ENCODE results near the gene AIFM3. TPM values are rescaled to one million over a fixed set of nuclear protein-coding genes. Genes with fewer than 3 reads are reported as not detected.

Gene AIFM3
- total and polyA plus RNA-seq, 7 donors: 0.25 to 0.77 (median 0.53) TPM

DNA sequence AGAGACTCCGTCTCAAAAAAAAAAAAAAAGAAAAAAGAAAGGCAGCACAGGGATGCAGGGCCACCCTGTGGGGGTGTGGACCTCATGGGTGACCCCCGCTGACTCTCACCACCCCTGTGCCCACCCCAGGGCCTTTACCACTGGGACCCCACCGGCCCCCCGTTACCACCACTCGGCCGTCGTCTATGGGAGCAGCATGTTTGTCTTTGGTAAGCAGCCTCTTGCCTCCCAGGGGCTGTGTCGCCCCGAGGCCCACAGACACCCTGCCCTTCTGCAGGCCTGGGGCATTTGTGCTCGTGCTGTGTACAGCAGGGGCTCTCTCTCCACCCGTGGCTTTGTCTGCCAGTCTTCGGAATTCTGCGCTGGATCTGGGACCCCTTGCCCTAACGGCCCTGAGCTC is 20.3 kb downstream of the AIFM3 start:
- Histone ChIP-seq H3K9me3 (no peaks in the 10 kb centered on the region), H3K27me3 (ENCODE audit: insufficient read depth in 3 of 3, low read length in 2 of 3) (no peaks in the 10 kb centered on the region), H3K4me3 (no peak overlapping the region), H3K4me1 (peaks cover 7% of the 10 kb centered on the region), H3K36me3 (ENCODE audit: insufficient read depth in 1 of 2, low read depth in 1 of 2) (peaks cover 3 to 81% of the 10 kb centered on the region in 2 donors), H3K27ac (no peak overlapping the region)
- intact Hi-C loops (cut with DNase I): loop anchor here (5.0 to 10.0 kb wide), 3 partner anchors 50 to 103 kb away; no protein-coding TSS in a partner anchor
- no peak for DNase-seq
- TF ChIP-seq, protein P1, sequence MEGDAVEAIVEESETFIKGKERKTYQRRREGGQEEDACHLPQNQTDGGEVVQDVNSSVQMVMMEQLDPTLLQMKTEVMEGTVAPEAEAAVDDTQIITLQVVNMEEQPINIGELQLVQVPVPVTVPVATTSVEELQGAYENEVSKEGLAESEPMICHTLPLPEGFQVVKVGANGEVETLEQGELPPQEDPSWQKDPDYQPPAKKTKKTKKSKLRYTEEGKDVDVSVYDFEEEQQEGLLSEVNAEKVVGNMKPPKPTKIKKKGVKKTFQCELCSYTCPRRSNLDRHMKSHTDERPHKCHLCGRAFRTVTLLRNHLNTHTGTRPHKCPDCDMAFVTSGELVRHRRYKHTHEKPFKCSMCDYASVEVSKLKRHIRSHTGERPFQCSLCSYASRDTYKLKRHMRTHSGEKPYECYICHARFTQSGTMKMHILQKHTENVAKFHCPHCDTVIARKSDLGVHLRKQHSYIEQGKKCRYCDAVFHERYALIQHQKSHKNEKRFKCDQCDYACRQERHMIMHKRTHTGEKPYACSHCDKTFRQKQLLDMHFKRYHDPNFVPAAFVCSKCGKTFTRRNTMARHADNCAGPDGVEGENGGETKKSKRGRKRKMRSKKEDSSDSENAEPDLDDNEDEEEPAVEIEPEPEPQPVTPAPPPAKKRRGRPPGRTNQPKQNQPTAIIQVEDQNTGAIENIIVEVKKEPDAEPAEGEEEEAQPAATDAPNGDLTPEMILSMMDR (IDR thresholded peaks at IDR 0.05): no peak
- no peak for ATAC-seq
- 82 to 91% (median 88%) methylated on average over 13 to 14 of the region's 14 CpGs for WGBS, 3 donors

DNA sequence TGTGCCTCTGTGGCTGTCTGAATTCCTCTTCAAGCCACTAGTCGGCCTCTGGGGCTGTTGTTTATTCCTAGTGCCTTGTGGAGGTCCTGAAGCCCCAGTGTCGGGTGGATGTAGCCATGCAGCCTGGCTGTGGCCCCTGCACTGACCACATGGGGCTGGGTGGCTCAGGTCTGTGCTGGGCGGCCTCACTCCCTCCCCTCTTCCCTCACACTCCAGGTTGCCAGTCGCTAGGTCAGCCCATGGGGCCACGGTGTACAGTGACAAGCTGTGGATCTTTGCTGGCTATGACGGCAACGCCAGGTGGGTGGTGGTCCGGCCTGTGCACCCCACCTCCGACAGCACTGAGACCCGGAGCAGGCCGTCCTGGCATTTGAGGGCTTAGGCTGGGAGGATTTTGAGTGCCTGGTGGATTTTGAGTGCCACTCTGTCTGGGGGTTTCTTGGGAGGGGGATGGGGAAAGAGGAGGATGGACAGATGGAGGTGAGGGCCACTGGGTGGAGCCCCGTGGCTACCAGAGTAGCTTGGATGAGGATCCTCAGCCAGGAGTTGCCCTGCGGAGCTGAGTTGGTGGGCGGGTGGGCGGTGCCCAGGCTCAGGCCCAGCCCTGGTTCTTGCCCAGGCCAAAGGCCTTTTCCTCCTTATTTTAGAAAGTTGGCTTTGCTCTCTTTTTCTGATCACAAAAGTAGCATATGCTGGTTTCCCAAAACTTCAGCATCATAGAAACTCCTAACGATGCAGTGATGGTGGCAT is 21.7 kb downstream of the AIFM3 start:
- Histone ChIP-seq H3K4me1 (no peaks in the 10 kb centered on the region), H3K9me3 (no peaks in the 10 kb centered on the region), H3K27ac (no peak overlapping the region), H3K27me3 (ENCODE audit: insufficient read depth in 3 of 3, low read length in 2 of 3) (no peaks in the 10 kb centered on the region), H3K4me3 (no peak overlapping the region), H3K36me3 (ENCODE audit: insufficient read depth in 1 of 2, low read depth in 1 of 2) (peaks cover 3 to 88% of the 10 kb centered on the region in 2 donors)
- intact Hi-C loops (cut with DNase I): loop anchor here (5.0 to 10.0 kb wide), 3 partner anchors 51 to 104 kb away; no protein-coding TSS in a partner anchor
- ATAC-seq: no peak
- DNase-seq: no peak
- WGBS, 3 donors: 85 to 91% (median 86%) methylated on average over 16 of the region's 16 CpGs
- TF ChIP-seq, protein P1 (IDR thresholded peaks at IDR 0.05): no peak

DNA sequence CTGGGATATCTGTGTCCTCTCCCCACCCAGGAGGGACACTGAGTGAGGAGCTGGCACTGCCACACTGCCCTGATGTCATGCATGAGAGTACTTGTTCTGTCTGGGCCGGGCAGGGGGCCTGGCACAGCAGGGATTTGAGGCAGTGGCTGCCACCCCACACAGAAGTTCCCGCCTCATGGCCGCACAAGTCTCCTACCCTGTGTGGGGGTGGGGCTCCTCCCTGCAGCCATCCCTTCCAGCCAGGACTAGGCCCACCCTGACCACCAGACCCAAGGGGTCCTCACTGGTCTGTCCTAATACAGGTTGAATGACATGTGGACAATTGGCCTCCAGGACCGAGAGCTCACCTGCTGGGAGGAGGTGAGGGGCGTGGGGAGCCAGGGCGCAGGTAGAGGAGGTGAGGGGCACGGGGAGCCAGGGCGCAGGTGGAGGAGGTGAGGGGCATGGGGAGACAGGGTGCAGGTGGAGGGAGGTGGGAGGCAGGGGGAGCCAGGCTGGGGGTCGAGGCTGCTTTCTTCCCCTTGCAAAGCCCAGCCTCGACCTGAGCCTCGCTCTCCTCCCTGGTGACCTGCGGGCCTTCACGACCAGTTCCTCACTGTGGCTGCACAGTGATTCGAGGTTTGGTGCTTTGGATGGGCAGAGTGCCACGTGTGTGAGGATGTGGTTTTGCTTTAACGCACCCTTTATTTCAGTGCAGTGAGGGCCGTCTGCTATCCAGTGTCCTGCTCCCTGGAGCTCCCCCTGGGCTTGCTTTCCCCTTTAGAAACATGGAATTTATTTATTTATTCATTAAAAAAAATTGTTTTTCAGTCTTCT is 22.5 kb downstream of the AIFM3 start:
- no peak overlapping the region for H3K27ac ChIP-seq
- H3K9me3 ChIP-seq: no peaks in the 10 kb centered on the region
- no peak overlapping the region for H3K4me3 ChIP-seq
- DNase-seq (no peak), ATAC-seq (no peak)
- H3K36me3 ChIP-seq (ENCODE audit: insufficient read depth in 1 of 2, low read depth in 1 of 2): peaks cover 3 to 89% of the 10 kb centered on the region in 2 donors
- no peaks in the 10 kb centered on the region for H3K4me1 ChIP-seq
- intact Hi-C loops (cut with DNase I): loop anchor here (5.0 to 10.0 kb wide), 4 partner anchors 52 to 105 kb away; no protein-coding TSS in a partner anchor
- TF ChIP-seq, protein P1 (IDR thresholded peaks at IDR 0.05): no peak
- no peaks in the 10 kb centered on the region for H3K27me3 ChIP-seq (ENCODE audit: insufficient read depth in 3 of 3, low read length in 2 of 3)
- WGBS, 3 donors: 63 to 76% (median 67%) methylated on average over 12 to 17 of the region's 17 CpGs

DNA sequence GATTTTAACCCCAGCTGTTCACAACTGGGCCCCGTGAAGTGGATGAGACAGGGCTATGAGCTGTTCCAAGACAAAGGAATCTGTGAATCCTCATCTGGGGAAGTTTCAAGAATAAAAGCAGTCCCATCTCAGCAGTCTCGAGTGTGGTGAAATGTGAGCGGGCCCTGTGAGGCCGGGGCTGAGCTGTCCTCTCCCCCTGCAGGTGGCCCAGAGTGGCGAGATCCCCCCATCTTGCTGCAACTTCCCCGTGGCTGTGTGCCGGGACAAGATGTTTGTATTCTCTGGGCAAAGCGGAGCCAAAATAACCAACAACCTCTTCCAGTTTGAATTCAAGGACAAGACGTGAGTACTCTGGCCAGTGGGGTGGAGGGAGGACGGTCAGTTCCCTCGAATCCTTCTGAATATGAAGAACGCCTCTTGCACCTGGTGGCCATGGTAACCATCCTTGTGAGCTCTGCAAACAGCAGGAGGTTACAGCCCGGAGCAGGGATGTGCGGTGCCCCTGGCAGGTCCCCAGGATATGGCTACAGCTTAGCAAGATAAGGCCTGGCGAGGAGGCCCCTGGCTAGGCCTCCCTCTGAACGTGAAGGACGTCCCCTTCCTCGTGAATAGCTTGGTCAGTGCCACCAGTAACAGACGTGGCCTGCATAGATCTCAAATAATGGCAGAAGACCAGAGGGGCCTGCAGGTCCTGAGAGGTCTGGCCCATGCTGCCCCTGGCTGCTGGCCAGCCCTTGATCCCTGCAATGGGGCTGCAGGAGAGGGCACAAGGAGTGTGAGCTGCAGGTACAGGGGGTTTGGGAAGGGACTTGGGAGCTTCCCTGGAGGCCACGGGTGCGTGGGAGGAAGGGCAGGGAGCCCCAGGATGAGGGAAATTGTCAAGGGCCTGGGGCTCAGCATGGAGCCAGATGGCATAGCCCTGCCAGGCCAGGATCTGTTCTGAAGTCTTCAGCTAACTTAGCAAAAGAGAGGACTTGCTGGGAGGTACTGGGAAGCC is 23.4 kb downstream of the AIFM3 start:
- H3K36me3 ChIP-seq (ENCODE audit: insufficient read depth in 1 of 2, low read depth in 1 of 2): peaks cover 3 to 92% of the 10 kb centered on the region in 2 donors
- ATAC-seq (no peak), DNase-seq (no peak)
- H3K27me3 ChIP-seq (ENCODE audit: insufficient read depth in 3 of 3, low read length in 2 of 3): no peaks in the 10 kb centered on the region
- H3K27ac ChIP-seq: no peak overlapping the region
- no peaks in the 10 kb centered on the region for H3K4me1 ChIP-seq
- 81 to 88% (median 83%) methylated on average over 21 of the region's 21 CpGs for WGBS, 3 donors
- intact Hi-C loops (cut with DNase I): loop anchor here in 1 of 2 donors (10.0 kb wide), 1 partner anchor 74 kb away; no protein-coding TSS in a partner anchor
- no peak overlapping the region for H3K4me3 ChIP-seq
- H3K9me3 ChIP-seq: no peaks in the 10 kb centered on the region
- TF ChIP-seq, protein P1 (IDR thresholded peaks at IDR 0.05): no peak

Measured in psoas muscle (tissue), 8 donors.